ENCODE measurements around the gene PRSS58. TPM values are rescaled to one million over a fixed set of nuclear protein-coding genes. Genes with fewer than 3 reads are reported as not detected.
A peak's percentile ranks its signal among the peaks of the same experiment; 100 is the strongest.

Gene PRSS58
- total RNA-seq, 2 experiments from 2014 or later, result not detected

DNA sequence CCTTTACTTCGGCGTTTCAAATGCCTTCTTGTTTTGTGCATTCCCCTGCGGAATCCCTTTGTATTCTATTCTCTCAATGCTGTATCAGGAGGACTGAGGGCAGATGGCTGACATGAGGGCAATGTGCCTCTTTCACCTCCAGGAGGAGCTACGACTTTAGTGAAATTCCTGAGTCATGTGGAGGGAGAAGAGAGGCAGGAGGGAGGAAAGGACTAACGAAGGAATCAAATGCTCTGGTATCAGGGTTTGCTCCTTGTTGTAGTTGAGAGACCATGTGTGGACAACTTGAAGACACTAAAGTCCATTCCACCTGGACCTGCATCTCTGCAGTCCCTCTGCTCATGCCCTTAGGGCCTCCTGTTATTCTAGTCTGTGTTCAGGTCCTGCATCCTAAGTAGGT is 40.2 kb upstream of the PRSS58 start:
- DNase-seq (ENCODE audit: low spot score), result peak; percentile 35
- Histone ChIP-seq H3K9me3 (ENCODE audit: low read length) (no peaks in the 10 kb centered on the region), H4K20me1 (ENCODE audit: insufficient read depth, low read length) (no peaks in the 10 kb centered on the region), H3K9me2 (ENCODE audit: insufficient read depth, low read length) (no peaks in the 10 kb centered on the region), H3K79me2 (ENCODE audit: insufficient read depth, low read depth, low read length) (no peaks in the 10 kb centered on the region), H3K36me3 (ENCODE audit: insufficient read depth, low read length) (no peaks in the 10 kb centered on the region), H3K27ac (ENCODE audit: low read depth, low read length, poor library complexity, severe bottlenecking) (peak overlapping the region; percentile 52), H3K4me3 (ENCODE audit: low read depth, low read length, poor library complexity, severe bottlenecking) (no peak overlapping the region), H3K4me2 (ENCODE audit: low read length) (peak overlapping the region; percentile 62), H3K4me1 (ENCODE audit: insufficient read depth, low read length, poor library complexity, severe bottlenecking) (peaks cover 53% of the 10 kb centered on the region), H2AFZ (ENCODE audit: low read length) (peak overlapping the region; percentile 2; the same call in 1 of the 2 replicates)
- ChIA-PET POLR2A (no interaction called here), CTCF (ENCODE audit: unreplicated experiment) (no interaction called here)
- intact Hi-C loops (cut with micrococcal nuclease; ENCODE audit: unreplicated experiment), result no loop called here
- BruUV-seq (replicated peaks), result no TSS peak
- TF ChIP-seq, protein P1, sequence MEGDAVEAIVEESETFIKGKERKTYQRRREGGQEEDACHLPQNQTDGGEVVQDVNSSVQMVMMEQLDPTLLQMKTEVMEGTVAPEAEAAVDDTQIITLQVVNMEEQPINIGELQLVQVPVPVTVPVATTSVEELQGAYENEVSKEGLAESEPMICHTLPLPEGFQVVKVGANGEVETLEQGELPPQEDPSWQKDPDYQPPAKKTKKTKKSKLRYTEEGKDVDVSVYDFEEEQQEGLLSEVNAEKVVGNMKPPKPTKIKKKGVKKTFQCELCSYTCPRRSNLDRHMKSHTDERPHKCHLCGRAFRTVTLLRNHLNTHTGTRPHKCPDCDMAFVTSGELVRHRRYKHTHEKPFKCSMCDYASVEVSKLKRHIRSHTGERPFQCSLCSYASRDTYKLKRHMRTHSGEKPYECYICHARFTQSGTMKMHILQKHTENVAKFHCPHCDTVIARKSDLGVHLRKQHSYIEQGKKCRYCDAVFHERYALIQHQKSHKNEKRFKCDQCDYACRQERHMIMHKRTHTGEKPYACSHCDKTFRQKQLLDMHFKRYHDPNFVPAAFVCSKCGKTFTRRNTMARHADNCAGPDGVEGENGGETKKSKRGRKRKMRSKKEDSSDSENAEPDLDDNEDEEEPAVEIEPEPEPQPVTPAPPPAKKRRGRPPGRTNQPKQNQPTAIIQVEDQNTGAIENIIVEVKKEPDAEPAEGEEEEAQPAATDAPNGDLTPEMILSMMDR (conservative IDR thresholded peaks at IDR 0.05; ENCODE audit: low read length), result peak; percentile 77
- no peak for TF ChIP-seq EZH2phosphoT487 (IDR thresholded peaks at IDR 0.05; ENCODE audit: borderline replicate concordance, low read depth, low read length)

DNA sequence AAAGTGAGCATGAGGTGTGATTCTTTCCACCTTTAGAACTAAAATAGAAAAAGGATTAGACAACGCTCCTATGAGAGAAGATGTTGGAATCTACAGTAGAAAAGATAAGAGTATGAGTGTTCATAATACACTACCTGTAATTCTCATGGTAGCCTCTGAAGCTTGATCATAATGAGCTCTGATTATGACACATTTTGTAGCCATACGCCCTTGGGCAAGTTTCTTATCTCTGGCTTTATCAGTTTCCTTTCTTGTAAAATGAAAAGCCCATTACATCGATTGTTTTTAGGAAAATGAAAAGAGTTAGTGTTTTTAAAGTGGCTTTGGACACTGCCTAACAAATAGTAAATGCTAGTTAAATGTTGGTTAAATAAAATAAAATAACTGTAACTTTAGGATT is 22.4 kb upstream of the PRSS58 start:
- Histone ChIP-seq H3K4me2 (ENCODE audit: low read length) (no peak overlapping the region), H3K36me3 (ENCODE audit: insufficient read depth, low read length) (no peaks in the 10 kb centered on the region)

DNA sequence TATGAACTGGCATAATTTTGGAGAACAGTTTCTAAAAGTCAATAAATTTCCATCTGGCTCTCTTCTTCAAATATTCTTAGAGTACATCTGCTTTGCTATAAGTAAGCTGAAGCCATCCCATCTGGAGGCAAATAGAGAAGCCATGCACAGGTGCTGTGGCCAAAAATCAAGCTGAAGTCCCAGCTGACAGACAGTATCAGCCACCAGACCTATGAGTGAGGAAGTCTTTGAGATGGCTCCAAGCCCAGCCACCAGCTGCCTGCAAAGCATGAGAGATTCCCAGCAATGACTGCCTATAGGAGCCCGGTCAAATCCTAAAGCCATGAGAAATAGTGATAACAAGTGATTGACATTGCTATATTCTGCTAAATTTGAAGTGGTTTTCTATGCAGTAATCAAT is 21.7 kb upstream of the PRSS58 start:
- no TSS peak for BruUV-seq (replicated peaks)
- no peaks in the 10 kb centered on the region for H4K20me1 ChIP-seq (ENCODE audit: insufficient read depth, low read length)
- H3K4me3 ChIP-seq (ENCODE audit: low read depth, low read length, poor library complexity, severe bottlenecking), result no peak overlapping the region
- H3K79me2 ChIP-seq (ENCODE audit: insufficient read depth, low read depth, low read length), result no peaks in the 10 kb centered on the region
- CTCF ChIA-PET (ENCODE audit: unreplicated experiment), result no interaction called here
- POLR2A ChIA-PET, result no interaction called here
- no peak overlapping the region for H3K27ac ChIP-seq (ENCODE audit: low read depth, low read length, poor library complexity, severe bottlenecking)
- no peak for DNase-seq (ENCODE audit: low spot score)
- no peaks in the 10 kb centered on the region for H3K4me1 ChIP-seq (ENCODE audit: insufficient read depth, low read length, poor library complexity, severe bottlenecking)
- H3K4me2 ChIP-seq (ENCODE audit: low read length), result no peak overlapping the region
- no peaks in the 10 kb centered on the region for H3K9me3 ChIP-seq (ENCODE audit: low read length)
- intact Hi-C loops (cut with micrococcal nuclease; ENCODE audit: unreplicated experiment), result no loop called here
- no peak overlapping the region for H2AFZ ChIP-seq (ENCODE audit: low read length)
- TF ChIP-seq, protein P1 (conservative IDR thresholded peaks at IDR 0.05; ENCODE audit: low read length), result no peak
- no peak for TF ChIP-seq EZH2phosphoT487 (IDR thresholded peaks at IDR 0.05; ENCODE audit: borderline replicate concordance, low read depth, low read length)
- H3K9me2 ChIP-seq (ENCODE audit: insufficient read depth, low read length), result no peaks in the 10 kb centered on the region
- H3K36me3 ChIP-seq (ENCODE audit: insufficient read depth, low read length), result no peaks in the 10 kb centered on the region

More for the DNA sequence above, 22.4 kb upstream of the PRSS58 start:
- H3K9me3 ChIP-seq (ENCODE audit: low read length), result no peaks in the 10 kb centered on the region
- no peak for DNase-seq (ENCODE audit: low spot score)
- H3K9me2 ChIP-seq (ENCODE audit: insufficient read depth, low read length), result no peaks in the 10 kb centered on the region
- no peak overlapping the region for H3K27ac ChIP-seq (ENCODE audit: low read depth, low read length, poor library complexity, severe bottlenecking)
- intact Hi-C loops (cut with micrococcal nuclease; ENCODE audit: unreplicated experiment), result no loop called here
- H4K20me1 ChIP-seq (ENCODE audit: insufficient read depth, low read length), result no peaks in the 10 kb centered on the region
- BruUV-seq (replicated peaks), result no TSS peak
- ChIA-PET CTCF (ENCODE audit: unreplicated experiment) (no interaction called here), POLR2A (interaction anchor here (1.2 kb wide), 1 partner anchor 12 kb away, joined by 3 read pairs; no protein-coding TSS in a partner anchor)
- H3K4me3 ChIP-seq (ENCODE audit: low read depth, low read length, poor library complexity, severe bottlenecking), result no peak overlapping the region
- no peak overlapping the region for H2AFZ ChIP-seq (ENCODE audit: low read length)
- TF ChIP-seq, protein P1 (conservative IDR thresholded peaks at IDR 0.05; ENCODE audit: low read length), result no peak
- no peak for TF ChIP-seq EZH2phosphoT487 (IDR thresholded peaks at IDR 0.05; ENCODE audit: borderline replicate concordance, low read depth, low read length)
- H3K4me1 ChIP-seq (ENCODE audit: insufficient read depth, low read length, poor library complexity, severe bottlenecking), result no peaks in the 10 kb centered on the region
- no peaks in the 10 kb centered on the region for H3K79me2 ChIP-seq (ENCODE audit: insufficient read depth, low read depth, low read length)

All from OCI-LY7 (cell line).